Glutamatergic neuron (in vitro differentiated cells): ENCODE results near the gene WASF2. TPM values are rescaled to one million over a fixed set of nuclear protein-coding genes. Genes with fewer than 3 reads are reported as not detected.

ENCODE experiments used
- DNase-seq: peaks from one replicate; pipeline ENCODE4 v3.0.0; 2022
- H3K27ac Mint-ChIP-seq: one replicate; pipeline ENCODE4 v1.8.0; 2020; ENCODE audit warnings: mild to moderate bottlenecking, mixed read lengths, inconsistent platforms; ENCODE audit not compliant: unreplicated experiment
- H3K27me3 Mint-ChIP-seq: one replicate; pipeline ENCODE4 v1.8.0; 2020; ENCODE audit warnings: mild to moderate bottlenecking, moderate library complexity, mixed read lengths, inconsistent platforms; ENCODE audit not compliant: unreplicated experiment
- H3K36me3 Mint-ChIP-seq: one replicate; pipeline ENCODE4 v1.8.0; 2020; ENCODE audit warnings: mild to moderate bottlenecking, mixed read lengths, inconsistent platforms; ENCODE audit not compliant: unreplicated experiment
- H3K4me1 Mint-ChIP-seq: one replicate; pipeline ENCODE4 v1.8.0; 2020; ENCODE audit warnings: mild to moderate bottlenecking, low read depth, mixed read lengths, inconsistent platforms; ENCODE audit not compliant: unreplicated experiment
- H3K4me3 Mint-ChIP-seq: one replicate; pipeline ENCODE4 v1.8.0; 2020; ENCODE audit warnings: mild to moderate bottlenecking, mixed read lengths, inconsistent platforms; ENCODE audit not compliant: unreplicated experiment
- H3K9me3 Mint-ChIP-seq: one replicate; pipeline ENCODE4 v1.8.0; 2020; ENCODE audit warnings: mild to moderate bottlenecking, moderate library complexity, mixed read lengths, inconsistent platforms; ENCODE audit not compliant: unreplicated experiment
- CTCF ChIP-seq: fragments of 200-600 bp; sonication (generic); IDR thresholded peaks from one replicate; pipeline ENCODE4 v1.5.0; 2021; ENCODE audit not compliant: partially characterized antibody, unreplicated experiment
- total RNA-seq: library from RNA; stranded (reverse); fragmentation: NEBNext Ultra II Directional; extraction: Animal tissue kit (Norgen Biotek cat#: 25700); gene quantifications from one replicate; pipeline ENCODE4 v1.2.1, GENCODE V29; 2021; ENCODE audit not compliant: unreplicated experiment

WASF2 gene
- total RNA-seq, 1 donor from 2014 or later: 47.0 TPM

- H3K27ac Mint-ChIP-seq: no peak overlapping the region
- no peak for DNase-seq
- TF ChIP-seq CTCF: no peak
- peaks cover 30% of the 10 kb centered on the region for H3K4me1 Mint-ChIP-seq
- H3K36me3 Mint-ChIP-seq: no peaks in the 10 kb centered on the region
- peak overlapping the region; percentile 0 for H3K4me3 Mint-ChIP-seq
- H3K9me3 Mint-ChIP-seq: peaks cover 9% of the 10 kb centered on the region
- peaks cover 10% of the 10 kb centered on the region for H3K27me3 Mint-ChIP-seq
Measured at GRCh38 chr1:27517301-27517700, 27.3 kb upstream of the WASF2 start.

GRCh38 chr1:27515626-27516025, 25.7 kb upstream of the WASF2 start:
- no peak for DNase-seq
- peaks cover 4% of the 10 kb centered on the region for H3K27me3 Mint-ChIP-seq
- peaks cover 2% of the 10 kb centered on the region for H3K9me3 Mint-ChIP-seq
- H3K4me3 Mint-ChIP-seq: no peak overlapping the region
- no peak for TF ChIP-seq CTCF
- H3K4me1 Mint-ChIP-seq: peaks cover 18% of the 10 kb centered on the region
- no peak overlapping the region for H3K27ac Mint-ChIP-seq
- H3K36me3 Mint-ChIP-seq: no peaks in the 10 kb centered on the region

GRCh38 chr1:27513958-27514357, 24.0 kb upstream of the WASF2 start:
- no peak for TF ChIP-seq CTCF
- Mint-ChIP-seq H3K27me3 (peaks cover 4% of the 10 kb centered on the region), H3K4me1 (peaks cover 8% of the 10 kb centered on the region), H3K36me3 (no peaks in the 10 kb centered on the region), H3K4me3 (no peak overlapping the region), H3K27ac (no peak overlapping the region), H3K9me3 (no peaks in the 10 kb centered on the region)
- DNase-seq: no peak

GRCh38 chr1:27513528-27513927, 23.6 kb upstream of the WASF2 start:
- Mint-ChIP-seq H3K4me1 (peaks cover 4% of the 10 kb centered on the region), H3K36me3 (no peaks in the 10 kb centered on the region), H3K27ac (no peak overlapping the region), H3K27me3 (peaks cover 1% of the 10 kb centered on the region), H3K4me3 (no peak overlapping the region), H3K9me3 (no peaks in the 10 kb centered on the region)
- no peak for TF ChIP-seq CTCF
- no peak for DNase-seq

- Mint-ChIP-seq H3K4me3 (no peak overlapping the region), H3K36me3 (no peaks in the 10 kb centered on the region), H3K27ac (no peak overlapping the region), H3K9me3 (no peaks in the 10 kb centered on the region), H3K4me1 (peaks cover 3% of the 10 kb centered on the region), H3K27me3 (no peaks in the 10 kb centered on the region)
- DNase-seq: no peak
- TF ChIP-seq CTCF: no peak
Measured at GRCh38 chr1:27509127-27510080, 19.4 kb upstream of the WASF2 start.
